Osteoblast (primary cell): ENCODE data around the gene NEURL1B. TPM values are rescaled to one million over a fixed set of nuclear protein-coding genes. Genes with fewer than 3 reads are reported as not detected.

Experiments
- DNase-seq: peaks from one replicate; pipeline ENCODE4 v3.0.0; 2011; ENCODE audit warnings: low spot score, mixed read lengths; ENCODE audit not compliant: insufficient read length; ENCODE audit errors: missing footprints
- H2AFZ ChIP-seq: 2 replicates; pipeline ENCODE4 v1.6.0; 2011; ENCODE audit warnings: mild to moderate bottlenecking, low read length
- H3K27ac ChIP-seq: 2 replicates; pipeline ENCODE4 v1.5.1; 2011; ENCODE audit warnings: mild to moderate bottlenecking, low read depth, low read length, moderate library complexity
- H3K27me3 ChIP-seq: 2 replicates; pipeline ENCODE4 v1.6.0; 2012; ENCODE audit warnings: mild to moderate bottlenecking, control low read depth, inconsistent platforms, low read length, moderate library complexity; ENCODE audit not compliant: insufficient read depth
- H3K36me3 ChIP-seq: 2 replicates; pipeline ENCODE4 v1.5.1; 2011; ENCODE audit warnings: mild to moderate bottlenecking, low read length, control low read depth, moderate library complexity; ENCODE audit not compliant: insufficient read depth
- H3K4me1 ChIP-seq: 2 replicates; pipeline ENCODE4 v1.5.1; 2011; ENCODE audit warnings: mild to moderate bottlenecking, low read length, control low read depth, moderate library complexity; ENCODE audit not compliant: insufficient read depth
- H3K4me2 ChIP-seq: 2 replicates; pipeline ENCODE4 v1.6.0; 2011; ENCODE audit warnings: mild to moderate bottlenecking, low read length; ENCODE audit not compliant: insufficient read depth
- H3K4me3 ChIP-seq: fragments of 200-600 bp; sonication (generic); 3 replicates; pipeline ENCODE4 v1.5.1; 2012; ENCODE audit warnings: mild to moderate bottlenecking, low read length, inconsistent platforms; ENCODE audit not compliant: insufficient read depth
- H3K79me2 ChIP-seq: 2 replicates; pipeline ENCODE4 v1.6.0; 2012; ENCODE audit warnings: mild to moderate bottlenecking, low read length, control low read depth, inconsistent platforms; ENCODE audit not compliant: insufficient read depth
- H3K9me3 ChIP-seq: 2 replicates; pipeline ENCODE4 v1.5.1; 2011; ENCODE audit warnings: low read depth, low read length, control low read depth
- H4K20me1 ChIP-seq: 2 replicates; pipeline ENCODE4 v1.6.0; 2012; ENCODE audit warnings: mild to moderate bottlenecking, low read length, control low read depth; ENCODE audit not compliant: insufficient read depth
- CTCF ChIP-seq: IDR thresholded peaks from 2 replicates; pipeline ENCODE4 v1.5.1; 2011; ENCODE audit warnings: mild to moderate bottlenecking, low read depth, low read length, moderate library complexity; ENCODE audit errors: extremely low read depth
- total RNA-seq: library from RNA; depleted of rRNA; stranded (reverse); fragments of >200 nt; gene quantifications from 2 replicates; pipeline ENCODE4 v1.2.3, GENCODE V29; 2012

NEURL1B gene
- total RNA-seq, 1 donor = 0.36 TPM

- peak; percentile 94 for TF ChIP-seq CTCF
- H4K20me1 ChIP-seq = no peaks in the 10 kb centered on the region
- peak; percentile 95 for DNase-seq
- H3K27ac ChIP-seq = peak overlapping the region; percentile 18
- H2AFZ ChIP-seq = peak overlapping the region; percentile 96
- H3K9me3 ChIP-seq = no peaks in the 10 kb centered on the region
- no peaks in the 10 kb centered on the region for H3K79me2 ChIP-seq
- H3K4me3 ChIP-seq = peak overlapping the region; percentile 86
- H3K36me3 ChIP-seq = no peaks in the 10 kb centered on the region
- H3K4me1 ChIP-seq = peaks cover 9% of the 10 kb centered on the region
- H3K27me3 ChIP-seq = peaks cover 17% of the 10 kb centered on the region
- peak overlapping the region; percentile 92 for H3K4me2 ChIP-seq
These were observed 56.4 kb downstream of the NEURL1B start for GRCh38 chr5:172697123-172698121.

- Histone ChIP-seq H3K9me3 (no peaks in the 10 kb centered on the region), H4K20me1 (no peaks in the 10 kb centered on the region), H3K27me3 (peaks cover 23% of the 10 kb centered on the region), H3K27ac (no peak overlapping the region), H3K4me3 (no peak overlapping the region), H2AFZ (no peak overlapping the region), H3K79me2 (no peaks in the 10 kb centered on the region), H3K36me3 (no peaks in the 10 kb centered on the region), H3K4me2 (no peak overlapping the region), H3K4me1 (peaks cover 5% of the 10 kb centered on the region)
- TF ChIP-seq CTCF = no peak
- DNase-seq = no peak
These were observed 58.4 kb downstream of the NEURL1B start for GRCh38 chr5:172699423-172699822.

- TF ChIP-seq CTCF = no peak
- no peak overlapping the region for H2AFZ ChIP-seq
- H3K27ac ChIP-seq = no peak overlapping the region
- no peaks in the 10 kb centered on the region for H3K79me2 ChIP-seq
- H3K4me3 ChIP-seq = no peak overlapping the region
- H4K20me1 ChIP-seq = no peaks in the 10 kb centered on the region
- peak; percentile 22 for DNase-seq
- H3K9me3 ChIP-seq = no peaks in the 10 kb centered on the region
- no peak overlapping the region for H3K4me2 ChIP-seq
- H3K4me1 ChIP-seq = peaks cover 5% of the 10 kb centered on the region
- H3K27me3 ChIP-seq = peaks cover 23% of the 10 kb centered on the region
- H3K36me3 ChIP-seq = no peaks in the 10 kb centered on the region
These were observed 58.9 kb downstream of the NEURL1B start for GRCh38 chr5:172699999-172700364.
